ENCODE data around the gene FAM47E. TPM values are rescaled to one million over a fixed set of nuclear protein-coding genes. Genes with fewer than 3 reads are reported as not detected.

Gene FAM47E
- polyA plus RNA-seq, 1 donor (not counting 4 experiments of a cell fraction or from before 2014, with no cell fraction given), result 0.29 TPM

DNA sequence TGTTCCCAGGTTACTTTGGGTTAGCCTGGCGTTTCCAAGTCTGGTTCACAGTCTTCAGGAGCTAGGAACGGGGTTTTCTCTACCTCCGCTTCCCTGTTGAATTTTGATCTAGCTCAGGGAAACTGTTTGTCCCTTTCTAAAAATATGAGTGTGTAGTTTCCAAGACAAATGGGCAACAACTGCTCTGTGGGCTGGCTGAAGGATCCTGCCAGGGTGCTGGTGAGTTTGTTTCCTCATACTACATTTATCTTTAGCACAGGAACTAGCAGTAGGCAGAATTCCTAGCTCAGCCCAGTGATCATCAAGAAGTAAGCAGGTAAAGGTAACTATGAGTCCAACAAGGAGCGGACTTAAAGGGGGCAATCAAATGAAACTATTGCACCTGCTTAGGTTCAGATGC, 13.3 kb upstream of the FAM47E start:
- Histone ChIP-seq H3K9ac (ENCODE audit: control insufficient read depth, extremely low read depth, insufficient read depth, low read length) (no peak overlapping the region), H4K20me1 (ENCODE audit: control insufficient read depth, extremely low read depth, insufficient read depth, low read length) (no peaks in the 10 kb centered on the region), H3K9me1 (ENCODE audit: control insufficient read depth, extremely low read depth, insufficient read depth, low read length) (no peaks in the 10 kb centered on the region), H3K79me2 (ENCODE audit: control insufficient read depth, insufficient read depth, low read length) (peaks cover 11% of the 10 kb centered on the region), H3K27ac (ENCODE audit: control insufficient read depth, insufficient read depth, low read length) (no peak overlapping the region), H3K4me3 (ENCODE audit: control insufficient read depth in 2 of 3, extremely low read depth in 1 of 3, insufficient read depth in 2 of 3, low read depth in 1 of 3, low read length in 3 of 3) (no peak overlapping the region), H3K4me1 (ENCODE audit: control insufficient read depth, extremely low read depth, insufficient read depth, low read length) (peaks cover 13% of the 10 kb centered on the region), H3K36me3 (ENCODE audit: control insufficient read depth in 2 of 2, extremely low read depth in 1 of 2, insufficient read depth in 2 of 2, low read length in 2 of 2) (no peaks in the 10 kb centered on the region), H3K4me2 (ENCODE audit: control insufficient read depth, extremely low read depth, insufficient read depth, low read depth, low read length) (no peak overlapping the region), H2AFZ (ENCODE audit: control insufficient read depth, low read length) (no peak overlapping the region), H3K27me3 (ENCODE audit: control insufficient read depth, extremely low read depth, insufficient read depth, low read length) (peaks cover 2% of the 10 kb centered on the region), H3K9me3 (ENCODE audit: control insufficient read depth, low read depth, low read length) (peaks cover 4% of the 10 kb centered on the region)
- dilution Hi-C loops (cut with MboI; ENCODE audit: extremely low pct_ligation_motif_present, low sequenced_read_pairs), result no loop called here
- FAIRE-seq (no peak), DNase-seq (ENCODE audit: low read depth, low spot score) (no peak)
- TF ChIP-seq, protein P1, sequence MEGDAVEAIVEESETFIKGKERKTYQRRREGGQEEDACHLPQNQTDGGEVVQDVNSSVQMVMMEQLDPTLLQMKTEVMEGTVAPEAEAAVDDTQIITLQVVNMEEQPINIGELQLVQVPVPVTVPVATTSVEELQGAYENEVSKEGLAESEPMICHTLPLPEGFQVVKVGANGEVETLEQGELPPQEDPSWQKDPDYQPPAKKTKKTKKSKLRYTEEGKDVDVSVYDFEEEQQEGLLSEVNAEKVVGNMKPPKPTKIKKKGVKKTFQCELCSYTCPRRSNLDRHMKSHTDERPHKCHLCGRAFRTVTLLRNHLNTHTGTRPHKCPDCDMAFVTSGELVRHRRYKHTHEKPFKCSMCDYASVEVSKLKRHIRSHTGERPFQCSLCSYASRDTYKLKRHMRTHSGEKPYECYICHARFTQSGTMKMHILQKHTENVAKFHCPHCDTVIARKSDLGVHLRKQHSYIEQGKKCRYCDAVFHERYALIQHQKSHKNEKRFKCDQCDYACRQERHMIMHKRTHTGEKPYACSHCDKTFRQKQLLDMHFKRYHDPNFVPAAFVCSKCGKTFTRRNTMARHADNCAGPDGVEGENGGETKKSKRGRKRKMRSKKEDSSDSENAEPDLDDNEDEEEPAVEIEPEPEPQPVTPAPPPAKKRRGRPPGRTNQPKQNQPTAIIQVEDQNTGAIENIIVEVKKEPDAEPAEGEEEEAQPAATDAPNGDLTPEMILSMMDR (optimal IDR thresholded peaks at IDR 0.05 in 1 of 3, IDR thresholded peaks at IDR 0.05 in 1 of 3, conservative IDR thresholded peaks at IDR 0.05 in 1 of 3; ENCODE audit: extremely low read depth in 1 of 3, insufficient read depth in 2 of 3, low read length in 3 of 3), result no peak
- TF ChIP-seq EZH2 (IDR thresholded peaks at IDR 0.05; ENCODE audit: low read length), result no peak

DNA sequence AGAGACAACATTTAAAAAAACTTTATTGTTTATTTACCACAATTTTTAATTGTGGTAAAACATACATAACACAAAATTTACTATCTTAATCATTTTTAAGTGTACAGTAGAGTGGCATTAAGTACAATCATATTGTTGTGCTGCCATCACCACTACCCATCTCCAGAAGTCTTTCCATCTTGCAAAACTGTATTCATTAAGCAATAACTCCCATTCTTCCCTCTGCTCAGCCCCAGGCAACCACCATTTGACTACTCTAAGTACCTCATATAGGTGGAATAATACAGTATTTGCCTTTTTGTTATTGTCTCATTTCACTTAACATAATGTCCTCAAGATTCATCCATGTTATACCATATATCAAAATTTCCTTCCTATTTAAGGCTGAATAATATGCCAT, 12.8 kb upstream of the FAM47E start:
- TF ChIP-seq, protein P1 (optimal IDR thresholded peaks at IDR 0.05 in 1 of 3, IDR thresholded peaks at IDR 0.05 in 1 of 3, conservative IDR thresholded peaks at IDR 0.05 in 1 of 3; ENCODE audit: extremely low read depth in 1 of 3, insufficient read depth in 2 of 3, low read length in 3 of 3), result no peak
- no peak for TF ChIP-seq EZH2 (IDR thresholded peaks at IDR 0.05; ENCODE audit: low read length)
- Histone ChIP-seq H3K36me3 (ENCODE audit: control insufficient read depth in 2 of 2, extremely low read depth in 1 of 2, insufficient read depth in 2 of 2, low read length in 2 of 2) (no peaks in the 10 kb centered on the region), H4K20me1 (ENCODE audit: control insufficient read depth, extremely low read depth, insufficient read depth, low read length) (no peaks in the 10 kb centered on the region), H3K4me3 (ENCODE audit: control insufficient read depth in 2 of 3, extremely low read depth in 1 of 3, insufficient read depth in 2 of 3, low read depth in 1 of 3, low read length in 3 of 3) (no peak overlapping the region), H3K9ac (ENCODE audit: control insufficient read depth, extremely low read depth, insufficient read depth, low read length) (no peak overlapping the region), H3K4me1 (ENCODE audit: control insufficient read depth, extremely low read depth, insufficient read depth, low read length) (peaks cover 13% of the 10 kb centered on the region), H3K27ac (ENCODE audit: control insufficient read depth, insufficient read depth, low read length) (no peak overlapping the region), H3K9me3 (ENCODE audit: control insufficient read depth, low read depth, low read length) (peaks cover 4% of the 10 kb centered on the region), H2AFZ (ENCODE audit: control insufficient read depth, low read length) (no peak overlapping the region), H3K4me2 (ENCODE audit: control insufficient read depth, extremely low read depth, insufficient read depth, low read depth, low read length) (no peak overlapping the region), H3K27me3 (ENCODE audit: control insufficient read depth, extremely low read depth, insufficient read depth, low read length) (peaks cover 2% of the 10 kb centered on the region), H3K79me2 (ENCODE audit: control insufficient read depth, insufficient read depth, low read length) (peaks cover 6% of the 10 kb centered on the region), H3K9me1 (ENCODE audit: control insufficient read depth, extremely low read depth, insufficient read depth, low read length) (no peaks in the 10 kb centered on the region)
- FAIRE-seq (no peak), DNase-seq (ENCODE audit: low read depth, low spot score) (no peak)
- dilution Hi-C loops (cut with MboI; ENCODE audit: extremely low pct_ligation_motif_present, low sequenced_read_pairs), result no loop called here

Measured in keratinocyte (primary cell).